Measurements from ENCODE around the gene CERS2.
"Not testable (repeated sequence)": the region's sequence is repeated elsewhere in the genome, so short reads cannot be mapped to it uniquely, and the experiment has no call there.

The CERS2 gene

DNA sequence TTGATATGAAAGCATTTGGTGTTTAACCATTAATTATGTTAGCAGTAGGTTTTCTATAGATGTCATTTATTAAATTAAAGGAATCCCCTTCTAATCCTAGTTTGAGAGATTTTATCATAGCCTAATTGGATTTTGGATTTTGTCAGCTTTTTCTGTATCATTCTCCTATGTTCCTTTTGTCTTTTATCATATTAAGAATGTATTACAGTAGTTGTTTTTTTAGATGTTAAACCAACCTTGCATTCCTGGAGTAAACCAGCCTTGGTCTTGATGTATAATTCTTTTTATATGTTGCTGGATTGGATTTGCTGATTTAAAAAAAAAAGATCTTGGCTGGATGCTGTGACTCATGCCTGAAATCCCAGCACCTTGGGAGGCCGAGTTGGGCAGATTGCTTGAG is 42.9 kb downstream of the CERS2 start:
- no peaks in the 10 kb centered on the region for H3K9me3 Mint-ChIP-seq
- no peak overlapping the region for H3K4me3 Mint-ChIP-seq
- no peak overlapping the region for H3K27ac Mint-ChIP-seq
- H3K36me3 Mint-ChIP-seq (ENCODE audit: low read depth), result peaks cover 90% of the 10 kb centered on the region
- intact Hi-C loops (cut with micrococcal nuclease), result no loop called here
- peaks cover 29% of the 10 kb centered on the region for H3K4me1 Mint-ChIP-seq (ENCODE audit: low read depth)
- H3K27me3 Mint-ChIP-seq, result no peaks in the 10 kb centered on the region

DNA sequence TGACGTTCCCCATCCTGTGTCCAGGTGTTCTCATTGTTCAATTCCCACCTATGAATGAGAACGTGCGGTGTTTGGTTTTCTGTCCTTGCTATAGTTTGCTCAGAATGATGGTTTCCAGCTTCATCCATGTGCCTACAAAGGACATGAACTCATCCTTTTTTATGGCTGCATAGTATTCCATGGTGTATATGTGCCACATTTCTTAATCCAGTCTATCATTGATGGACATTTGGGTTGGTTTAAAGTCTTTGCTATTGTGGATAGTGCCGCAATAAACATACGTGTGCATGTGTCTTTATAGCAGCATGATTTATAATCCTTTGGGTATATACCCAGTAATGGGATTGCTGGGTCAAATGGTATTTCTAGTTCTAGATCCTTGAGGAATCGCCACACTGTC is 45.9 kb downstream of the CERS2 start:
- not testable (repeated sequence) for H3K27me3 Mint-ChIP-seq, H3K9me3 Mint-ChIP-seq, H3K4me3 Mint-ChIP-seq, H3K27ac Mint-ChIP-seq
- Mint-ChIP-seq H3K36me3 (ENCODE audit: low read depth) (peaks cover 67% of the 10 kb centered on the region), H3K4me1 (ENCODE audit: low read depth) (peaks cover 20% of the 10 kb centered on the region)
- intact Hi-C loops (cut with micrococcal nuclease), result loop anchor here (10.0 kb wide), 1 partner anchor 84 kb away; no protein-coding TSS in a partner anchor

DNA sequence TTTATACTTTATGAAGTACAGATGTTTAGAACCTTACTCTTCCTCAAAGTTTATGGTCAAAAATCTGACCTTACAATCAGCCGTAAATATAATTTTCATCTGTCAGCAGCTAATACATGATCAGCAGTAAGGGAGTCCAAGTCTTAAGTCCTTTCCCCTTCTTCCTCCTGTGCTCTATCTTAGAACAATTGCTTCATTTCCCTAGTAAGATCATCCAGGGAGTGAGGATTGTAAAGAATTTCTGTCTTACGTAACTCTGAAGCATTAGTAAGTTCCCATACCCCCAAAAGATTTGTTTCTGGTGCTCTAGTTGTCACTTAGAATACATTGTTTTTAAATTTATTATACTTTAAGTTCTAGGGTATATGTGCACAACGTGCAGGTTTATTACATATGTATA is 46.3 kb downstream of the CERS2 start:
- H3K9me3 Mint-ChIP-seq, result no peaks in the 10 kb centered on the region
- H3K36me3 Mint-ChIP-seq (ENCODE audit: low read depth), result peaks cover 64% of the 10 kb centered on the region
- intact Hi-C loops (cut with micrococcal nuclease), result loop anchor here (10.0 kb wide), 1 partner anchor 83 kb away; no protein-coding TSS in a partner anchor
- H3K4me1 Mint-ChIP-seq (ENCODE audit: low read depth), result peaks cover 20% of the 10 kb centered on the region
- no peaks in the 10 kb centered on the region for H3K27me3 Mint-ChIP-seq
- no peak overlapping the region for H3K27ac Mint-ChIP-seq
- H3K4me3 Mint-ChIP-seq, result no peak overlapping the region

DNA sequence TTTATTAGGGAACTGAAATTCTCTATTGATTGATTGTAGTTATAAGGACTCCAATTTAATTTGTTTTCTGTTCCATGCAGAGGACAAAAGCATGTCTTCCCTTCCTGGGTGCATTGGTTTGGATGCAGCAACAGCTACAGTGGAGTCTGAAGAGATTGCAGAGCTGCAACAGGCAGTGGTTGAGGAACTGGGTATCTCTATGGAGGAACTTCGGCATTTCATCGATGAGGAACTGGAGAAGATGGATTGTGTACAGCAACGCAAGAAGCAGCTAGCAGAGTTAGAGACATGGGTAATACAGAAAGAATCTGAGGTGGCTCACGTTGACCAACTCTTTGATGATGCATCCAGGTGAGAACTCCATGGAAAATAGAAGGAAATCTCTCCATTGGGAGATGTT is 47.0 kb downstream of the CERS2 start:
- intact Hi-C loops (cut with micrococcal nuclease), result loop anchor here (10.0 kb wide), 1 partner anchor 83 kb away; no protein-coding TSS in a partner anchor
- H3K27ac Mint-ChIP-seq, result peak overlapping the region; percentile 94
- H3K4me3 Mint-ChIP-seq, result peak overlapping the region; percentile 34

DNA sequence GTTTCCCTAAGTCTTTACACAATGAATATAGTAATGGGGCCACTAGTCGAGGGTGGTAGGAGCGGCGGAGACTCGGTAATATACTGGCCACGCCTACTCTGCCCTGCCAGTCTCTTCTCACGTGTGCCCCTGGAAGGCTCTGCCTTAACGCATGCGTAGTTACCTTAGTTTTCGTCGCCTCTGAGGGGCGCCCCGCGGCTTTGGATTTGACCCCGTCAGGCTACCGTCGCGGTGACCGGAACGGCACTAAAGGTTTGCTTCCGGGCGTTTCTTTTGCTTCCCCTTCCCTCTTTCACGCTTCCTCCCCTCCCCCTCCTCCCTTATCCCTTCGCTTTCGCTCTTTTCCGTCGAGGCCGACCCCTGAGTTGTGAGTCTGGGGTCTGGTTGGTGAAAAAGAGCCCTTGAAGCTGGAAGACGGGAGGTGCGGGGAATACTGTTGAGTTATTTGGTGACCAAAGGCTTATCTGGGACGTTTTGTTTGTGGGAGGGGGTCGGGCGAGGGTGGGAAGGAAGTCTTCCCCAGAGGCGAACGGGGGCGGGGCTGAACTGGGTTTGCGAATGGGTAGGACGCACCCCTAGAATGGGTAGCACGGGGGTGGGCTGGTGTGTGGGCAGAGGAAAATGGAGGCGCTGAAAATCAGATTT is 48.4 kb downstream of the CERS2 start, which contains the start of gene SETDB1:
Gene SETDB1 (plus strand): TSS at position 267 of the 645 bp plus-strand sequence. CDS start 1,352 bp downstream, outside the sequence.
- Mint-ChIP-seq H3K36me3 (ENCODE audit: low read depth) (peaks cover 43% of the 10 kb centered on the region), H3K4me3 (peak within 1 kb of the TSS; percentile 91), H3K4me1 (ENCODE audit: low read depth) (peaks cover 20% of the 10 kb centered on the region), H3K9me3 (no peaks in the 10 kb centered on the region), H3K27me3 (no peaks in the 10 kb centered on the region), H3K27ac (peak within 1 kb of the TSS; percentile 94)
- intact Hi-C loops (cut with micrococcal nuclease), result loop anchor here (1.0 to 10.0 kb wide), 2 partner anchors 50 to 81 kb away; partner anchors contain the start of gene ARNT

More for the DNA sequence above, 47.0 kb downstream of the CERS2 start:
- H3K27me3 Mint-ChIP-seq, result no peaks in the 10 kb centered on the region
- H3K9me3 Mint-ChIP-seq, result no peaks in the 10 kb centered on the region
- peaks cover 57% of the 10 kb centered on the region for H3K36me3 Mint-ChIP-seq (ENCODE audit: low read depth)
- H3K4me1 Mint-ChIP-seq (ENCODE audit: low read depth), result peaks cover 20% of the 10 kb centered on the region

DNA sequence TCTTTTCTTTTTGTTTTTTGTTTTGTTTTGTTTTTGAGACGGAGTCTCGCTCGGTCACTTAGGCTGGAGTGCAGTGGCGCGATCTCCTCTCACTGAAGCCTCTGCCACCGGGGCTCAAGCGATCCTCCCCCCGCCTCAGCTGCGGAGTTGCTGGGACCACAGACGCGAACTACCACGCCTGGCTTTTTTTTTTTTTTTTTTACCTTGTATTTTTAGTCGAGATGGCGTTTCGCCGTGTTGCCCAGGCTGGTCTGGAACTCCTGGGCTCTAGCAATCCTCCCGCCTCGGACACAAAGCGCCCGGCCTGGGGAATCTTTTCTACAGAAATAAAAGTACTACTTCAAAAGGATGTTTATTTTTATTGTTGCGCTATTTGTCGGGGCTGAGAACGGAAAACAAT is 49.6 kb downstream of the CERS2 start:
- Mint-ChIP-seq H3K27ac (peak overlapping the region; percentile 94), H3K4me3 (peak overlapping the region; percentile 91), H3K9me3 (no peaks in the 10 kb centered on the region), H3K36me3 (ENCODE audit: low read depth) (peaks cover 32% of the 10 kb centered on the region), H3K4me1 (ENCODE audit: low read depth) (peaks cover 20% of the 10 kb centered on the region), H3K27me3 (no peaks in the 10 kb centered on the region)
- intact Hi-C loops (cut with micrococcal nuclease), result loop anchor here (10.0 kb wide), 1 partner anchor 80 kb away; no protein-coding TSS in a partner anchor

DNA sequence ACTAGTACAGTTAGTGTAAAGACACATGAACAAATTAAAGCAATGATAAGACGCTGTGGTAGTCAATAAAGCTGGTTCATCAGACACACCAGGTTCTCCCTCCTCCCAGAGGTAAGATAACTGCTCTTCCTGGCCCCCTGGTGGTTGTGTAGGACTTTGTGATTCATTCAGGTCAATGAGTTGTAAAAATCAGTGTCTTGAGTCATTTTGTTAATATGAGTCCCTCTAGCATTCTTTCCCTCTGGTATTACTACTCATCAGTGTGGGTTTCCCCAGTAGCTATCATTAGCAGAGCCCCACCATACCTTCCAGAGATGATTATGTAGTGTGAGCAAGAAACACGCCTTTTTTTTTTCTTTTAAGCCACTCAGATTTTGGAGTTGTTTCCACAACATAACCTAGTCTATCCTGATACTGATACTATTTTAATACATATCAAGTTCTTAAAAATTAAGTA is 52.1 kb downstream of the CERS2 start:
- Mint-ChIP-seq H3K27ac (no peak overlapping the region), H3K4me1 (ENCODE audit: low read depth) (peaks cover 11% of the 10 kb centered on the region), H3K27me3 (no peaks in the 10 kb centered on the region), H3K9me3 (no peaks in the 10 kb centered on the region), H3K4me3 (no peak overlapping the region), H3K36me3 (ENCODE audit: low read depth) (peaks cover 6% of the 10 kb centered on the region)
- intact Hi-C loops (cut with micrococcal nuclease), result loop anchor here (10.0 kb wide), 1 partner anchor 78 kb away; no protein-coding TSS in a partner anchor

DNA sequence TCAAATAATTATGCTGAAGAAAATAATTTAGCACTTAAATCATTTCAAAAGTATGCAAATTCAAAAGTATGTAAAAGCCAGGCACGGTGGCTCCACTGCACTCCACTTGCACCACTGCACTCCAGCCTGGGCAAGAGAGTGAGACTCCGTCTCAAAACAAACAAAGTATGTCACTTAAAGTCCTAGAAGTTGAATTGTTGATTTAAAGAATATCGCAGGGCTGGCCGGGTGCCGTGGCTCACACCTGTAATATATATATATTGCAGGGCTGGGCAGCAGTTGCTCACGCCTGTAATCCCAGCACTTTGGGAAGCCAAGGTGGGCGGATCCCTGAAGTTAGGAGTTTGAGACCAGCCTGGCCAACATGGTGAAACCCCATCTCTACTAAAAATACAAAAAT is 57.2 kb downstream of the CERS2 start:
- H3K4me3 Mint-ChIP-seq, result no peak overlapping the region
- no peaks in the 10 kb centered on the region for H3K4me1 Mint-ChIP-seq (ENCODE audit: low read depth)
- H3K27ac Mint-ChIP-seq, result no peak overlapping the region
- no peaks in the 10 kb centered on the region for H3K27me3 Mint-ChIP-seq
- H3K36me3 Mint-ChIP-seq (ENCODE audit: low read depth), result no peaks in the 10 kb centered on the region
- no peaks in the 10 kb centered on the region for H3K9me3 Mint-ChIP-seq
- intact Hi-C loops (cut with micrococcal nuclease), result no loop called here
